HepG2 (cell line): ENCODE measurements around the gene TMEM270. TPM values are rescaled to one million over a fixed set of nuclear protein-coding genes. Genes with fewer than 3 reads are reported as not detected.

Experiments
- CENPT ChIP-seq: sonication (generic); formaldehyde crosslinking; IDR thresholded peaks from 2 replicates; pipeline ENCODE4 v1.8.0; 2022; ENCODE audit warnings: low read depth, mild to moderate bottlenecking, moderate library complexity, missing genetic modification reagents
- GMEB1 ChIP-seq: sonication (generic); formaldehyde crosslinking; IDR thresholded peaks from 2 replicates; pipeline ENCODE4 v1.5.1; 2020; ENCODE audit warnings: missing genetic modification reagents, mild to moderate bottlenecking, borderline replicate concordance
- HHEX ChIP-seq: IDR thresholded peaks from 2 replicates; pipeline ENCODE4 v1.6.1; 2016; ENCODE audit warnings: control low read depth
- HOXA3 ChIP-seq: sonication (generic); formaldehyde crosslinking; IDR thresholded peaks from 2 replicates; pipeline ENCODE4 v1.5.0; 2020; ENCODE audit warnings: missing genetic modification reagents
- MED13 ChIP-seq: sonication (generic); formaldehyde crosslinking; IDR thresholded peaks from 2 replicates; pipeline ENCODE4 v1.5.0; 2020; ENCODE audit warnings: missing genetic modification reagents
- NONO ChIP-seq, 2 experiments: fragments of 450-650 bp in 1 of 2; sonication (generic) in 1 of 2; formaldehyde crosslinking in 1 of 2; IDR thresholded peaks in 1 of 2; conservative IDR thresholded peaks in 1 of 2; 2 replicates each; pipeline versions ENCODE4 v1.6.1 to v1.8.0; 2017 to 2022; ENCODE audit warnings: mild to moderate bottlenecking in 1 of 2, missing genetic modification reagents in 1 of 2, moderate library complexity in 1 of 2
- NR3C1 ChIP-seq: sonication (generic); formaldehyde crosslinking; IDR thresholded peaks from 2 replicates; pipeline ENCODE4 v1.4.0; 2020; ENCODE audit warnings: missing genetic modification reagents
- PBX2 ChIP-seq: IDR thresholded peaks from 2 replicates; pipeline ENCODE4 v1.6.1; 2016; ENCODE audit warnings: control low read depth
- SOX13 ChIP-seq, 3 experiments: fragments of 450-650 bp in 1 of 3; sonication (generic) in 1 of 3; formaldehyde crosslinking in 1 of 3; IDR thresholded peaks in 2 of 3; conservative IDR thresholded peaks in 1 of 3; 2 replicates each; pipeline versions ENCODE4 v1.5.0 to v1.6.1; 2016 to 2020; ENCODE audit warnings: antibody characterized with exemption in 1 of 3, mild to moderate bottlenecking in 1 of 3, missing compliant biosample characterization in 1 of 3, missing genetic modification reagents in 1 of 3, moderate library complexity in 1 of 3
- ZNF143 ChIP-seq: sonication (generic); formaldehyde crosslinking; IDR thresholded peaks from 2 replicates; pipeline ENCODE4 v1.4.0; 2020; ENCODE audit warnings: missing genetic modification reagents
- ZNF205 ChIP-seq: IDR thresholded peaks from 2 replicates; pipeline ENCODE4 v1.6.1; 2018; ENCODE audit warnings: missing biosample characterization, missing genetic modification reagents
- ZNF550 ChIP-seq: sonication (generic); formaldehyde crosslinking; IDR thresholded peaks from 2 replicates; pipeline ENCODE4 v1.4.0; 2020; ENCODE audit warnings: mild to moderate bottlenecking, missing genetic modification reagents, borderline replicate concordance
- ZNF570 ChIP-seq: sonication (generic); formaldehyde crosslinking; IDR thresholded peaks from 2 replicates; pipeline ENCODE4 v1.4.0; 2020; ENCODE audit warnings: mild to moderate bottlenecking, missing genetic modification reagents, borderline replicate concordance
- ZNF775 ChIP-seq: sonication (generic); formaldehyde crosslinking; IDR thresholded peaks from 2 replicates; pipeline ENCODE4 v1.4.0; 2020; ENCODE audit warnings: missing genetic modification reagents, mild to moderate bottlenecking, moderate library complexity, borderline replicate concordance
- polyA plus RNA-seq, 8 experiments: library from polyadenylated mRNA; depleted of rRNA in 3 of 8; stranded (reverse) in 7 of 8; unstranded in 1 of 8; fragments of >200 nt; fragmentation: Illumina TruSeq in 4 of 8; extraction: Trizol in 4 of 8; gene quantifications; 2 replicates each; pipeline versions ENCODE4 v1.2.1 to v1.2.3, GENCODE V29; 2011 to 2016; ENCODE audit warnings: low read depth in 4 of 8, missing spikeins in 1 of 8, mixed read lengths in 1 of 8; ENCODE audit not compliant: insufficient read depth in 1 of 8
- total RNA-seq, 5 experiments: library from RNA; depleted of rRNA; stranded (reverse); fragments of >200 nt; fragmentation: Illumina TruSeq; extraction: Trizol; gene quantifications; 2 replicates each; pipeline ENCODE4 v1.2.3, GENCODE V29; 2016; ENCODE audit warnings: low read depth in 1 of 5
- TF ChIP-seq, protein P1 (sequence below): sonication (generic); formaldehyde crosslinking; IDR thresholded peaks from 2 replicates; pipeline ENCODE4 v1.5.1; 2020; ENCODE audit warnings: mild to moderate bottlenecking, missing genetic modification reagents
- TF ChIP-seq, protein P2 (sequence below): sonication (generic); formaldehyde crosslinking; IDR thresholded peaks from 2 replicates; pipeline ENCODE4 v1.4.0; 2020; ENCODE audit warnings: missing genetic modification reagents

Gene TMEM270
- total and polyA plus RNA-seq, 2 of the 13 experiments (the other 11 are each of a cell fraction or from before 2014, with no cell fraction given): not detected

DNA sequence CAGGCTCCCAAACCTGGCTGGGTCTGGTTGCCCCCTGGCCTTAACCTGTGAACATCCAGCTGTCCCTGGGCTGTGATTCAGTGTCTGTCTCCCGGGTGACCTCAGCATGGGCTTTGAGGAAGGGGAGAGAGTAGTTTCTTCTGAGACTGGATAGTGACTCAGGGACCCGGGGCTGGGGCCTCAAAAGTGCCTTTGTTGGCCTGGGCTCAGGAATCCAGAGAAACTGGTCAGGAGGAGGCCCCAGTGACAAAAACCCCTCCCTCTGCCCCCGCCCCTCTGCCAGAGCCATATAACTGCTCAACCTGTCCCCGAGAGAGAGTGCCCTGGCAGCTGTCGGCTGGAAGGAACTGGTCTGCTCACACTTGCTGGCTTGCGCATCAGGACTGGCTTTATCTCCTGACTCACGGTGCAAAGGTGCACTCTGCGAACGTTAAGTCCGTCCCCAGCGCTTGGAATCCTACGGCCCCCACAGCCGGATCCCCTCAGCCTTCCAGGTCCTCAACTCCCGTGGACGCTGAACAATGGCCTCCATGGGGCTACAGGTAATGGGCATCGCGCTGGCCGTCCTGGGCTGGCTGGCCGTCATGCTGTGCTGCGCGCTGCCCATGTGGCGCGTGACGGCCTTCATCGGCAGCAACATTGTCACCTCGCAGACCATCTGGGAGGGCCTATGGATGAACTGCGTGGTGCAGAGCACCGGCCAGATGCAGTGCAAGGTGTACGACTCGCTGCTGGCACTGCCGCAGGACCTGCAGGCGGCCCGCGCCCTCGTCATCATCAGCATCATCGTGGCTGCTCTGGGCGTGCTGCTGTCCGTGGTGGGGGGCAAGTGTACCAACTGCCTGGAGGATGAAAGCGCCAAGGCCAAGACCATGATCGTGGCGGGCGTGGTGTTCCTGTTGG, 30.0 kb upstream of the TMEM270 start, which contains the start of gene CLDN4 (continued):
- TF ChIP-seq GMEB1 (CRISPR knock-in tag) (no peak), ZNF550 (CRISPR knock-in tag) (no peak), HOXA3 (CRISPR knock-in tag) (no peak), SOX13 (IDR thresholded peaks at IDR 0.05) (0 out of 2 replicates have a peak, but pooled peaks have one; percentile 35), SOX13 (CRISPR knock-in tag; conservative IDR thresholded peaks at IDR 0.05 in 1 of 2, IDR thresholded peaks at IDR 0.05 in 1 of 2) (peak in 1 of 2 experiments; percentile 31; a peak in 1 of 4 replicates), MED13 (CRISPR knock-in tag) (no peak), PBX2 (CRISPR knock-in tag) (no peak), NONO (IDR thresholded peaks at IDR 0.05) (no peak), NONO (CRISPR knock-in tag; conservative IDR thresholded peaks at IDR 0.05) (no peak; the same call in 1 of the 2 replicates), ZNF143 (CRISPR knock-in tag) (no peak), HHEX (CRISPR knock-in tag) (no peak), NR3C1 (no peak), CENPT (CRISPR knock-in tag) (peak; percentile 50), ZNF205 (0 out of 2 replicates have a peak, but pooled peaks have one; percentile 18), ZNF775 (no peak), ZNF570 (CRISPR knock-in tag) (no peak)
- TF ChIP-seq, protein P1, sequence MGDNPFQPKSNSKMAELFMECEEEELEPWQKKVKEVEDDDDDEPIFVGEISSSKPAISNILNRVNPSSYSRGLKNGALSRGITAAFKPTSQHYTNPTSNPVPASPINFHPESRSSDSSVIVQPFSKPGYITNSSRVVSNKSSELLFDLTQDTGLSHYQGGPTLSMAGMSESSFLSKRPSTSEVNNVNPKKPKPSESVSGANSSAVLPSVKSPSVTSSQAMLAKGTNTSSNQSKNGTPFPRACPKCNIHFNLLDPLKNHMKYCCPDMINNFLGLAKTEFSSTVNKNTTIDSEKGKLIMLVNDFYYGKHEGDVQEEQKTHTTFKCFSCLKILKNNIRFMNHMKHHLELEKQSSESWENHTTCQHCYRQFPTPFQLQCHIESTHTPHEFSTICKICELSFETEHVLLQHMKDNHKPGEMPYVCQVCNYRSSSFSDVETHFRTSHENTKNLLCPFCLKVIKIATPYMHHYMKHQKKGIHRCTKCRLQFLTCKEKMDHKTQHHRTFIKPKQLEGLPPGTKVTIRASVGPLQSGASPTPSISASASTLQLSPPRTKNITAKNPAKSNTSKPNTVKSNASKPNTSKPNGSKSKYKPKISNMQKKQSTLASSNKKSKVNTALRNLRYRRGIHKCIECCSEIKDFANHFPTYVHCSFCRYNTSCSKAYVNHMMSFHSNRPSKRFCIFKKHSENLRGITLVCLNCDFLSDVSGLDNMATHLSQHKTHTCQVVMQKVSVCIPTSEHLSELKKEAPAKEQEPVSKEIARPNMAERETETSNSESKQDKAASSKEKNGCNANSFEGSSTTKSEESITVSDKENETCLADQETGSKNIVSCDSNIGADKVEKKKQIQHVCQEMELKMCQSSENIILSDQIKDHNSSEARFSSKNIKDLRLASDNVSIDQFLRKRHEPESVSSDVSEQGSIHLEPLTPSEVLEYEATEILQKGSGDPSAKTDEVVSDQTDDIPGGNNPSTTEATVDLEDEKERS (CRISPR knock-in tag): no peak
- TF ChIP-seq, protein P2, sequence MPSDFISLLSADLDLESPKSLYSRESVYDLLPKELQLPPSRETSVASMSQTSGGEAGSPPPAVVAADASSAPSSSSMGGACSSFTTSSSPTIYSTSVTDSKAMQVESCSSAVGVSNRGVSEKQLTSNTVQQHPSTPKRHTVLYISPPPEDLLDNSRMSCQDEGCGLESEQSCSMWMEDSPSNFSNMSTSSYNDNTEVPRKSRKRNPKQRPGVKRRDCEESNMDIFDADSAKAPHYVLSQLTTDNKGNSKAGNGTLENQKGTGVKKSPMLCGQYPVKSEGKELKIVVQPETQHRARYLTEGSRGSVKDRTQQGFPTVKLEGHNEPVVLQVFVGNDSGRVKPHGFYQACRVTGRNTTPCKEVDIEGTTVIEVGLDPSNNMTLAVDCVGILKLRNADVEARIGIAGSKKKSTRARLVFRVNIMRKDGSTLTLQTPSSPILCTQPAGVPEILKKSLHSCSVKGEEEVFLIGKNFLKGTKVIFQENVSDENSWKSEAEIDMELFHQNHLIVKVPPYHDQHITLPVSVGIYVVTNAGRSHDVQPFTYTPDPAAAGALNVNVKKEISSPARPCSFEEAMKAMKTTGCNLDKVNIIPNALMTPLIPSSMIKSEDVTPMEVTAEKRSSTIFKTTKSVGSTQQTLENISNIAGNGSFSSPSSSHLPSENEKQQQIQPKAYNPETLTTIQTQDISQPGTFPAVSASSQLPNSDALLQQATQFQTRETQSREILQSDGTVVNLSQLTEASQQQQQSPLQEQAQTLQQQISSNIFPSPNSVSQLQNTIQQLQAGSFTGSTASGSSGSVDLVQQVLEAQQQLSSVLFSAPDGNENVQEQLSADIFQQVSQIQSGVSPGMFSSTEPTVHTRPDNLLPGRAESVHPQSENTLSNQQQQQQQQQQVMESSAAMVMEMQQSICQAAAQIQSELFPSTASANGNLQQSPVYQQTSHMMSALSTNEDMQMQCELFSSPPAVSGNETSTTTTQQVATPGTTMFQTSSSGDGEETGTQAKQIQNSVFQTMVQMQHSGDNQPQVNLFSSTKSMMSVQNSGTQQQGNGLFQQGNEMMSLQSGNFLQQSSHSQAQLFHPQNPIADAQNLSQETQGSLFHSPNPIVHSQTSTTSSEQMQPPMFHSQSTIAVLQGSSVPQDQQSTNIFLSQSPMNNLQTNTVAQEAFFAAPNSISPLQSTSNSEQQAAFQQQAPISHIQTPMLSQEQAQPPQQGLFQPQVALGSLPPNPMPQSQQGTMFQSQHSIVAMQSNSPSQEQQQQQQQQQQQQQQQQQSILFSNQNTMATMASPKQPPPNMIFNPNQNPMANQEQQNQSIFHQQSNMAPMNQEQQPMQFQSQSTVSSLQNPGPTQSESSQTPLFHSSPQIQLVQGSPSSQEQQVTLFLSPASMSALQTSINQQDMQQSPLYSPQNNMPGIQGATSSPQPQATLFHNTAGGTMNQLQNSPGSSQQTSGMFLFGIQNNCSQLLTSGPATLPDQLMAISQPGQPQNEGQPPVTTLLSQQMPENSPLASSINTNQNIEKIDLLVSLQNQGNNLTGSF (CRISPR knock-in tag): no peak
